Stimulated activated CD4-positive, alpha-beta T cell treated with anti-CD3 and anti-CD28 coated beads, TNF-alpha, amount 100 ng/mL, for 48 hours (primary cell): ENCODE results near the gene FOXD4L3.
"Not testable (repeated sequence)": the region's sequence is repeated elsewhere in the genome, so short reads cannot be mapped to it uniquely, and the experiment has no call there.

Source experiments
- DNase-seq, 3 donors: peaks; one replicate each; pipeline ENCODE4 v3.0.0-alpha.2; 2020; ENCODE audit warnings: low read depth in 3 of 3

FOXD4L3 gene

GRCh38 chr9:68343992-68344391, 41.3 kb downstream of the FOXD4L3 start:
- not testable (repeated sequence) for DNase-seq

- not testable (repeated sequence) for DNase-seq
Observed at GRCh38 chr9:68351689-68352088, 49.0 kb downstream of the FOXD4L3 start.
